Upper lobe of right lung (tissue), 1 donor: ENCODE data around the gene TMEM184B. TPM values are rescaled to one million over a fixed set of nuclear protein-coding genes. Genes with fewer than 3 reads are reported as not detected.

Source experiments
- ATAC-seq: fragments of 200-7000 bp; cut with Tn5 transposase; one replicate; pipeline ENCODE4 v1.9.1; 2020; ENCODE audit warnings: mild to moderate bottlenecking, moderate library complexity
- DNase-seq: peaks from one replicate; pipeline ENCODE4 v3.0.0-alpha.2; 2020
- H3K27ac ChIP-seq: fragments of 200-600 bp; one replicate; pipeline ENCODE4 v1.8.0; 2022
- H3K27me3 ChIP-seq: fragments of 200-600 bp; one replicate; pipeline ENCODE4 v1.8.0; 2022; ENCODE audit warnings: mild to moderate bottlenecking
- H3K36me3 ChIP-seq: fragments of 200-600 bp; one replicate; pipeline ENCODE4 v1.8.0; 2022
- H3K4me1 ChIP-seq: fragments of 200-600 bp; one replicate; pipeline ENCODE4 v1.8.0; 2022
- H3K4me3 ChIP-seq: fragments of 200-600 bp; one replicate; pipeline ENCODE4 v1.8.0; 2022; ENCODE audit warnings: mild to moderate bottlenecking
- H3K9me3 ChIP-seq: fragments of 200-600 bp; one replicate; pipeline ENCODE4 v1.8.0; 2022
- CTCF ChIP-seq: fragments of 200-600 bp; IDR thresholded peaks from one replicate; pipeline ENCODE4 v1.8.0; 2022; ENCODE audit warnings: antibody characterized with exemption
- intact Hi-C: fragments of 100-400 bp; cut with DNase I; formaldehyde crosslinking; loops from one replicate; pipeline ENCODE4 v1.11.0; 2022
- total RNA-seq: library from RNA; stranded (reverse); fragmentation: NEBNext Ultra II Directional; extraction: Animal tissue kit (Norgen Biotek cat#: 25700); gene quantifications from one replicate; pipeline ENCODE4 v1.2.1, GENCODE V29; 2021
- donor health status: DM: no; HTN: yes; CAD: no; lungs with severe emphysema.

The TMEM184B gene
- total RNA-seq, 1 donor from 2014 or later, result 79.2 TPM

GRCh38 chr22:38264322-38264843 lies 8.4 kb downstream of the TMEM184B start:
- H3K36me3 ChIP-seq, result peaks cover 7% of the 10 kb centered on the region
- no peak for DNase-seq
- no peak overlapping the region for H3K27ac ChIP-seq
- TF ChIP-seq CTCF, result no peak
- H3K4me1 ChIP-seq, result peaks cover 58% of the 10 kb centered on the region
- no peak for ATAC-seq
- no peaks in the 10 kb centered on the region for H3K27me3 ChIP-seq
- H3K9me3 ChIP-seq, result no peaks in the 10 kb centered on the region
- no peak overlapping the region for H3K4me3 ChIP-seq
- intact Hi-C loops, result no loop called here

- intact Hi-C loops, result no loop called here
Measured at GRCh38 chr22:38262051-38262795, 10.6 kb downstream of the TMEM184B start.

GRCh38 chr22:38260761-38261681 lies 11.8 kb downstream of the TMEM184B start:
- Histone ChIP-seq H3K4me3 (peak overlapping the region; percentile 12), H3K27ac (peak overlapping the region; percentile 70), H3K36me3 (peaks cover 7% of the 10 kb centered on the region), H3K9me3 (no peaks in the 10 kb centered on the region), H3K4me1 (peaks cover 58% of the 10 kb centered on the region), H3K27me3 (no peaks in the 10 kb centered on the region)
- peak; percentile 22 for TF ChIP-seq CTCF
- DNase-seq (no peak), ATAC-seq (no peak)
- intact Hi-C loops, result no loop called here

More at GRCh38 chr22:38262051-38262795, 10.6 kb downstream of the TMEM184B start:
- no peak overlapping the region for H3K4me3 ChIP-seq
- ATAC-seq (peak; percentile 86), DNase-seq (peak; percentile 88)
- H3K27me3 ChIP-seq, result no peaks in the 10 kb centered on the region
- no peaks in the 10 kb centered on the region for H3K9me3 ChIP-seq
- peaks cover 7% of the 10 kb centered on the region for H3K36me3 ChIP-seq
- no peak overlapping the region for H3K27ac ChIP-seq
- TF ChIP-seq CTCF, result peak; percentile 66
- peaks cover 62% of the 10 kb centered on the region for H3K4me1 ChIP-seq

GRCh38 chr22:38259370-38259769 lies 13.4 kb downstream of the TMEM184B start:
- no peak for TF ChIP-seq CTCF
- H3K36me3 ChIP-seq, result peaks cover 7% of the 10 kb centered on the region
- H3K4me3 ChIP-seq, result no peak overlapping the region
- intact Hi-C loops, result no loop called here
- ATAC-seq (no peak), DNase-seq (no peak)
- peaks cover 55% of the 10 kb centered on the region for H3K4me1 ChIP-seq
- peak overlapping the region; percentile 55 for H3K27ac ChIP-seq
- H3K27me3 ChIP-seq, result no peaks in the 10 kb centered on the region
- H3K9me3 ChIP-seq, result no peaks in the 10 kb centered on the region

GRCh38 chr22:38258895-38259294 lies 13.9 kb downstream of the TMEM184B start:
- no peak for TF ChIP-seq CTCF
- H3K27ac ChIP-seq, result peak overlapping the region; percentile 55
- no peak for DNase-seq
- H3K36me3 ChIP-seq, result peaks cover 7% of the 10 kb centered on the region
- intact Hi-C loops, result no loop called here
- no peak overlapping the region for H3K4me3 ChIP-seq
- ATAC-seq, result no peak
- peaks cover 55% of the 10 kb centered on the region for H3K4me1 ChIP-seq
- H3K9me3 ChIP-seq, result no peaks in the 10 kb centered on the region
- no peaks in the 10 kb centered on the region for H3K27me3 ChIP-seq
